PC-3 (cell line): ENCODE measurements around the gene IQSEC1. TPM values are rescaled to one million over a fixed set of nuclear protein-coding genes. Genes with fewer than 3 reads are reported as not detected.
A peak's percentile ranks its signal among the peaks of the same experiment; 100 is the strongest.

Experiments used
- ATAC-seq: fragments of 200-7000 bp; cut with Tn5 transposase; 2 replicates; pipeline ENCODE4 v1.9.1; 2020; ENCODE audit warnings: mild to moderate bottlenecking, moderate library complexity
- BruUV-seq: library from RNA; stranded (reverse); fragments of 400-500 nt; replicated peaks from 2 replicates; lab custom pipeline; 2021; lab: Mats Ljungman, UMichigan
- CTCF ChIA-PET: fragments of 300-600 bp; sonication (Branson Sonifier 250); formaldehyde crosslinking; loops from one replicate; lab custom pipeline; 2022; ENCODE audit warnings: antibody characterized with exemption; lab: Charles Lee
- POLR2A ChIA-PET: fragments of 300-600 bp; sonication (Branson Sonifier 250); formaldehyde crosslinking; loops from one replicate; lab custom pipeline; 2022; ENCODE audit warnings: antibody characterized with exemption; ENCODE audit not compliant: unreplicated experiment; lab: Charles Lee
- DNase-seq: peaks from one replicate; pipeline ENCODE4 v3.0.0-alpha.2; 2015
- H2AFZ ChIP-seq: fragments of 300-600 bp; sonication (generic); 2 replicates; pipeline ENCODE4 v1.6.0; 2016; ENCODE audit warnings: antibody characterized with exemption, low read length
- H3F3A ChIP-seq: fragments of 300-600 bp; sonication (generic); one replicate; pipeline ENCODE4 v1.6.0; 2017; ENCODE audit warnings: antibody characterized with exemption, low read length, control low read depth, mild to moderate bottlenecking; ENCODE audit not compliant: unreplicated experiment
- H3K27ac ChIP-seq: fragments of 300-600 bp; sonication (generic); 2 replicates; pipeline ENCODE4 v1.5.1; 2016; ENCODE audit warnings: mild to moderate bottlenecking, low read length
- H3K27me3 ChIP-seq: fragments of 300-600 bp; sonication (generic); 2 replicates; pipeline ENCODE4 v1.6.1; 2016; ENCODE audit warnings: low read length, mixed read lengths
- H3K36me3 ChIP-seq: fragments of 300-600 bp; sonication (generic); 2 replicates; pipeline ENCODE4 v1.6.1; 2016; ENCODE audit warnings: low read depth, mixed run types, low read length, mixed read lengths
- H3K4me1 ChIP-seq: fragments of 300-600 bp; sonication (generic); 2 replicates; pipeline ENCODE4 v1.5.1; 2016; ENCODE audit warnings: low read length; ENCODE audit not compliant: insufficient read depth
- H3K4me2 ChIP-seq: fragments of 300-600 bp; sonication (generic); 2 replicates; pipeline ENCODE4 v1.6.0; 2016; ENCODE audit warnings: low read length
- H3K4me3 ChIP-seq: fragments of 300-600 bp; sonication (generic); 2 replicates; pipeline ENCODE4 v1.5.1; 2016; ENCODE audit warnings: mild to moderate bottlenecking, low read length, mixed read lengths
- H3K79me2 ChIP-seq: fragments of 300-600 bp; sonication (generic); 2 replicates; pipeline ENCODE4 v1.6.1; 2017; ENCODE audit warnings: low read length, mixed read lengths
- H3K9ac ChIP-seq: fragments of 300-600 bp; sonication (generic); 2 replicates; pipeline ENCODE4 v1.6.0; 2016; ENCODE audit warnings: mild to moderate bottlenecking, low read length
- H3K9me2 ChIP-seq: fragments of 300-600 bp; sonication (generic); replicated peaks from 2 replicates; pipeline ENCODE4 v1.6.1; 2016; ENCODE audit warnings: mixed run types, low read length, mixed read lengths
- H3K9me3 ChIP-seq: fragments of 300-600 bp; sonication (generic); 2 replicates; pipeline ENCODE4 v1.6.1; 2016; ENCODE audit warnings: low read length, mixed read lengths
- H4K20me1 ChIP-seq: fragments of 300-600 bp; sonication (generic); 2 replicates; pipeline ENCODE4 v1.6.1; 2016; ENCODE audit warnings: low read length, mixed read lengths
- EZH2 ChIP-seq: fragments of 300-600 bp; sonication (generic); IDR thresholded peaks from one replicate; pipeline ENCODE4 v1.6.1; 2017; ENCODE audit warnings: antibody characterized with exemption, mild to moderate bottlenecking, low read length; ENCODE audit not compliant: unreplicated experiment
- EZH2phosphoT487 ChIP-seq: fragments of 300-600 bp; sonication (generic); IDR thresholded peaks from 2 replicates; pipeline ENCODE4 v1.6.1; 2018; ENCODE audit warnings: mild to moderate bottlenecking, antibody characterized with exemption, low read length, borderline replicate concordance
- intact Hi-C: fragments of 100-400 bp; cut with micrococcal nuclease; formaldehyde crosslinking; loops from 2 replicates; pipeline ENCODE4 v1.9.0; 2023
- total RNA-seq: library from RNA; depleted of rRNA; stranded (reverse); fragments of >200 nt; gene quantifications from 2 replicates; pipeline ENCODE4 v1.2.3, GENCODE V29; 2014
- TF ChIP-seq, protein P1 (sequence below): fragments of 300-600 bp; sonication (generic); conservative IDR thresholded peaks from 2 replicates; pipeline ENCODE4 v1.5.1; 2017; ENCODE audit warnings: antibody characterized with exemption, low read depth, mild to moderate bottlenecking, low read length

IQSEC1 gene
- total RNA-seq, 1 experiment from 2014 or later: 37.9 TPM

- peaks cover 15% of the 10 kb centered on the region for H3K4me1 ChIP-seq
- no peak overlapping the region for H3K27ac ChIP-seq
- no TSS peak for BruUV-seq
- H3K4me3 ChIP-seq: no peak overlapping the region
- H3K36me3 ChIP-seq: no peaks in the 10 kb centered on the region
- ChIA-PET POLR2A (no interaction called here), CTCF (no interaction called here)
- TF ChIP-seq, protein P1, sequence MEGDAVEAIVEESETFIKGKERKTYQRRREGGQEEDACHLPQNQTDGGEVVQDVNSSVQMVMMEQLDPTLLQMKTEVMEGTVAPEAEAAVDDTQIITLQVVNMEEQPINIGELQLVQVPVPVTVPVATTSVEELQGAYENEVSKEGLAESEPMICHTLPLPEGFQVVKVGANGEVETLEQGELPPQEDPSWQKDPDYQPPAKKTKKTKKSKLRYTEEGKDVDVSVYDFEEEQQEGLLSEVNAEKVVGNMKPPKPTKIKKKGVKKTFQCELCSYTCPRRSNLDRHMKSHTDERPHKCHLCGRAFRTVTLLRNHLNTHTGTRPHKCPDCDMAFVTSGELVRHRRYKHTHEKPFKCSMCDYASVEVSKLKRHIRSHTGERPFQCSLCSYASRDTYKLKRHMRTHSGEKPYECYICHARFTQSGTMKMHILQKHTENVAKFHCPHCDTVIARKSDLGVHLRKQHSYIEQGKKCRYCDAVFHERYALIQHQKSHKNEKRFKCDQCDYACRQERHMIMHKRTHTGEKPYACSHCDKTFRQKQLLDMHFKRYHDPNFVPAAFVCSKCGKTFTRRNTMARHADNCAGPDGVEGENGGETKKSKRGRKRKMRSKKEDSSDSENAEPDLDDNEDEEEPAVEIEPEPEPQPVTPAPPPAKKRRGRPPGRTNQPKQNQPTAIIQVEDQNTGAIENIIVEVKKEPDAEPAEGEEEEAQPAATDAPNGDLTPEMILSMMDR: no peak
- TF ChIP-seq EZH2phosphoT487 (no peak), EZH2 (no peak)
- ATAC-seq (no peak), DNase-seq (no peak)
- no peaks in the 10 kb centered on the region for H3F3A ChIP-seq
- H2AFZ ChIP-seq: no peak overlapping the region
- H3K9ac ChIP-seq: no peak overlapping the region
- H3K79me2 ChIP-seq: no peaks in the 10 kb centered on the region
- no peaks in the 10 kb centered on the region for H3K27me3 ChIP-seq
- no peaks in the 10 kb centered on the region for H3K9me2 ChIP-seq
- no peak overlapping the region for H3K4me2 ChIP-seq
- H4K20me1 ChIP-seq: no peaks in the 10 kb centered on the region
- H3K9me3 ChIP-seq: no peaks in the 10 kb centered on the region
- intact Hi-C loops: loop anchor here (2.0 to 5.0 kb wide), 2 partner anchors 67 to 134 kb away; no protein-coding TSS in a partner anchor
Measured at GRCh38 chr3:13093687-13094086, 20.5 kb upstream of the IQSEC1 start.

GRCh38 chr3:13092621-13093617, 19.7 kb upstream of the IQSEC1 start:
- no peaks in the 10 kb centered on the region for H4K20me1 ChIP-seq
- peak overlapping the region; percentile 22; the same call in 1 of the 2 replicates for H3K4me3 ChIP-seq
- DNase-seq (peak; percentile 83), ATAC-seq (peak; percentile 68)
- ChIA-PET POLR2A (interaction anchor here (0.6 to 1.0 kb wide), 2 partner anchors 126 to 360 kb away, joined by 3 read pairs; no protein-coding TSS in a partner anchor), CTCF (interaction anchor here (0.5 to 1.8 kb wide), 9 partner anchors 13 to 359 kb away, joined by 3 to 23 read pairs (median 9); no protein-coding TSS in a partner anchor)
- H3F3A ChIP-seq: no peaks in the 10 kb centered on the region
- no peaks in the 10 kb centered on the region for H3K9me2 ChIP-seq
- no peaks in the 10 kb centered on the region for H3K79me2 ChIP-seq
- no peaks in the 10 kb centered on the region for H3K27me3 ChIP-seq
- H3K4me2 ChIP-seq: peak overlapping the region; percentile 71
- TF ChIP-seq EZH2phosphoT487 (no peak), EZH2 (no peak)
- TF ChIP-seq, protein P1: no peak
- H3K36me3 ChIP-seq: no peaks in the 10 kb centered on the region
- intact Hi-C loops: loop anchor here (1.0 to 5.0 kb wide), 7 partner anchors 13 to 359 kb away; no protein-coding TSS in a partner anchor
- peak overlapping the region; percentile 72 for H2AFZ ChIP-seq
- H3K27ac ChIP-seq: peak overlapping the region; percentile 83
- BruUV-seq: TSS peak; percentile 90
- peaks cover 15% of the 10 kb centered on the region for H3K4me1 ChIP-seq
- H3K9ac ChIP-seq: peak overlapping the region; percentile 73
- H3K9me3 ChIP-seq: no peaks in the 10 kb centered on the region
